HEK293 (cell line): ENCODE measurements around the gene AAK1.

ENCODE experiments used
- BCL11A ChIP-seq: fragments of 450-650 bp; formaldehyde crosslinking; IDR thresholded peaks from 2 replicates; pipeline ENCODE4 v1.5.1; 2016; ENCODE audit warnings: low read depth, missing biosample characterization, missing genetic modification characterization
- BCL11B ChIP-seq: fragments of 450-650 bp; formaldehyde crosslinking; IDR thresholded peaks from 2 replicates; pipeline ENCODE4 v1.5.1; 2016; ENCODE audit warnings: low read depth, missing biosample characterization, missing genetic modification characterization
- KLF1 ChIP-seq: fragments of 450-650 bp; formaldehyde crosslinking; IDR thresholded peaks from 2 replicates; pipeline ENCODE4 v1.5.1; 2016; ENCODE audit warnings: missing biosample characterization, missing genetic modification characterization
- KLF10 ChIP-seq: fragments of 450-650 bp; IDR thresholded peaks from 2 replicates; pipeline ENCODE4 v1.5.1; 2018; ENCODE audit warnings: missing biosample characterization, mild to moderate bottlenecking, missing genetic modification characterization
- KLF17 ChIP-seq: fragments of 450-650 bp; formaldehyde crosslinking; IDR thresholded peaks from 2 replicates; pipeline ENCODE4 v1.5.1; 2016; ENCODE audit warnings: missing biosample characterization, missing genetic modification characterization
- OSR2 ChIP-seq: fragments of 450-650 bp; formaldehyde crosslinking; IDR thresholded peaks from 2 replicates; pipeline ENCODE4 v1.5.1; 2016; ENCODE audit warnings: missing biosample characterization, missing genetic modification characterization
- PRDM10 ChIP-seq: fragments of 450-650 bp; formaldehyde crosslinking; IDR thresholded peaks from 2 replicates; pipeline ENCODE4 v1.5.1; 2016; ENCODE audit warnings: missing biosample characterization, missing genetic modification characterization
- REST ChIP-seq: fragments of 450-650 bp; formaldehyde crosslinking; IDR thresholded peaks from 2 replicates; pipeline ENCODE4 v1.5.1; 2016; ENCODE audit warnings: missing biosample characterization, missing genetic modification characterization
- ZBTB49 ChIP-seq: fragments of 450-650 bp; formaldehyde crosslinking; IDR thresholded peaks from 2 replicates; pipeline ENCODE4 v1.5.1; 2016; ENCODE audit warnings: missing biosample characterization, missing genetic modification characterization, low read depth
- ZNF10 ChIP-seq: fragments of 450-650 bp; formaldehyde crosslinking; IDR thresholded peaks from 2 replicates; pipeline ENCODE4 v1.5.1; 2017; ENCODE audit warnings: missing biosample characterization, missing genetic modification characterization
- ZNF121 ChIP-seq: fragments of 450-650 bp; formaldehyde crosslinking; IDR thresholded peaks from 2 replicates; pipeline ENCODE4 v1.5.1; 2016; ENCODE audit warnings: missing biosample characterization, missing genetic modification characterization
- ZNF26 ChIP-seq: fragments of 450-650 bp; formaldehyde crosslinking; IDR thresholded peaks from 2 replicates; pipeline ENCODE4 v1.5.1; 2016; ENCODE audit warnings: missing biosample characterization, missing genetic modification characterization
- ZNF302 ChIP-seq: fragments of 450-650 bp; formaldehyde crosslinking; IDR thresholded peaks from 2 replicates; pipeline ENCODE4 v1.5.1; 2016; ENCODE audit warnings: missing biosample characterization, missing genetic modification characterization, low read depth
- ZNF354C ChIP-seq: fragments of 450-650 bp; formaldehyde crosslinking; IDR thresholded peaks from 2 replicates; pipeline ENCODE4 v1.5.1; 2016; ENCODE audit warnings: missing biosample characterization, missing genetic modification characterization, low read depth, borderline replicate concordance
- ZNF398 ChIP-seq: fragments of 450-650 bp; formaldehyde crosslinking; IDR thresholded peaks from 2 replicates; pipeline ENCODE4 v1.5.1; 2017; ENCODE audit warnings: missing biosample characterization, missing genetic modification characterization
- ZNF501 ChIP-seq: fragments of 450-650 bp; formaldehyde crosslinking; IDR thresholded peaks from 2 replicates; pipeline ENCODE4 v1.5.1; 2016; ENCODE audit warnings: missing biosample characterization, missing genetic modification characterization
- ZNF529 ChIP-seq: fragments of 450-650 bp; formaldehyde crosslinking; IDR thresholded peaks from 2 replicates; pipeline ENCODE4 v1.5.1; 2017; ENCODE audit warnings: missing genetic modification characterization, missing biosample characterization; ENCODE audit not compliant: insufficient replicate concordance
- ZNF621 ChIP-seq: fragments of 450-650 bp; formaldehyde crosslinking; IDR thresholded peaks from 2 replicates; pipeline ENCODE4 v1.5.1; 2017; ENCODE audit warnings: missing biosample characterization, missing genetic modification characterization
- ZNF639 ChIP-seq: fragments of 450-650 bp; formaldehyde crosslinking; IDR thresholded peaks from 2 replicates; pipeline ENCODE4 v1.5.1; 2016; ENCODE audit warnings: missing biosample characterization, missing genetic modification characterization
- ZNF670 ChIP-seq: fragments of 450-650 bp; formaldehyde crosslinking; IDR thresholded peaks from 2 replicates; pipeline ENCODE4 v1.5.1; 2016; ENCODE audit warnings: missing biosample characterization, missing genetic modification characterization, low read depth
- ZNF747 ChIP-seq: fragments of 450-650 bp; formaldehyde crosslinking; IDR thresholded peaks from 2 replicates; pipeline ENCODE4 v1.5.1; 2016; ENCODE audit warnings: missing biosample characterization, missing genetic modification characterization
- ZNF785 ChIP-seq: fragments of 450-650 bp; formaldehyde crosslinking; IDR thresholded peaks from 2 replicates; pipeline ENCODE4 v1.5.1; 2016; ENCODE audit warnings: missing biosample characterization, missing genetic modification characterization
- ZSCAN23 ChIP-seq: fragments of 450-650 bp; formaldehyde crosslinking; IDR thresholded peaks from 2 replicates; pipeline ENCODE4 v1.5.1; 2016; ENCODE audit warnings: missing biosample characterization, missing genetic modification characterization

Gene AAK1

GRCh38 chr2:69643602-69644505, at the start of gene AAK1 (continued):
- peak; percentile 59; the same call in 1 of the 2 replicates for TF ChIP-seq ZNF398 (tag by site-specific recombination)
- no peak for TF ChIP-seq ZNF639 (tag by site-specific recombination)
- no peak for TF ChIP-seq ZNF10 (tag by site-specific recombination)
- no peak for TF ChIP-seq OSR2 (tag by site-specific recombination)
- TF ChIP-seq ZNF501 (tag by site-specific recombination), result peak; percentile 57
- no peak for TF ChIP-seq ZNF26 (tag by site-specific recombination)
- TF ChIP-seq KLF1 (tag by site-specific recombination), result peak; percentile 35; the same call in 1 of the 2 replicates
- TF ChIP-seq KLF10 (tag by site-specific recombination), result no peak
- no peak for TF ChIP-seq ZNF354C (tag by site-specific recombination)
- no peak for TF ChIP-seq ZSCAN23
- no peak for TF ChIP-seq ZNF121 (tag by site-specific recombination)
- no peak for TF ChIP-seq ZBTB49 (tag by site-specific recombination)
- no peak for TF ChIP-seq ZNF621 (tag by site-specific recombination)
- no peak for TF ChIP-seq ZNF529 (tag by site-specific recombination)
- TF ChIP-seq KLF17 (tag by site-specific recombination), result no peak; the same call in 1 of the 2 replicates
- TF ChIP-seq ZNF747 (tag by site-specific recombination), result no peak
- TF ChIP-seq BCL11A (tag by site-specific recombination), result no peak
- no peak for TF ChIP-seq ZNF670 (tag by site-specific recombination)
- TF ChIP-seq BCL11B (tag by site-specific recombination), result no peak
- TF ChIP-seq REST, result no peak
- no peak for TF ChIP-seq ZNF302 (tag by site-specific recombination)
- peak; percentile 86 for TF ChIP-seq PRDM10 (tag by site-specific recombination)
- TF ChIP-seq ZNF785 (tag by site-specific recombination), result no peak
